ENCODE measurements around the gene ATF6. TPM values are rescaled to one million over a fixed set of nuclear protein-coding genes. Genes with fewer than 3 reads are reported as not detected.

Gene ATF6
- total RNA-seq, 1 donor from 2014 or later, result 22.9 TPM

GRCh38 chr1:161770250-161770649 is 4.1 kb downstream of the ATF6 start:
- DNase-seq (ENCODE audit: extremely low spot score, unreplicated experiment), result no peak
- no peak for TF ChIP-seq CTCF (conservative IDR thresholded peaks at IDR 0.05)
- H3K36me3 Mint-ChIP-seq, result no peaks in the 10 kb centered on the region
- H3K4me3 Mint-ChIP-seq, result no peak overlapping the region
- peaks cover 4% of the 10 kb centered on the region for H3K4me1 Mint-ChIP-seq (ENCODE audit: unreplicated experiment)
- no peaks in the 10 kb centered on the region for H3K27me3 Mint-ChIP-seq
- no peaks in the 10 kb centered on the region for H3K9me3 Mint-ChIP-seq
- no peak overlapping the region for H3K27ac Mint-ChIP-seq

- no peak for TF ChIP-seq CTCF (conservative IDR thresholded peaks at IDR 0.05)
- peaks cover 4% of the 10 kb centered on the region for H3K4me1 Mint-ChIP-seq (ENCODE audit: unreplicated experiment)
- no peaks in the 10 kb centered on the region for H3K36me3 Mint-ChIP-seq
- DNase-seq (ENCODE audit: extremely low spot score, unreplicated experiment), result no peak
- no peaks in the 10 kb centered on the region for H3K27me3 Mint-ChIP-seq
- H3K27ac Mint-ChIP-seq, result no peak overlapping the region
- H3K4me3 Mint-ChIP-seq, result no peak overlapping the region
- H3K9me3 Mint-ChIP-seq, result no peaks in the 10 kb centered on the region
These were observed 5.0 kb downstream of the ATF6 start for GRCh38 chr1:161771161-161771560.

- Mint-ChIP-seq H3K27me3 (no peaks in the 10 kb centered on the region), H3K4me3 (no peak overlapping the region), H3K27ac (no peak overlapping the region), H3K9me3 (no peaks in the 10 kb centered on the region), H3K4me1 (ENCODE audit: unreplicated experiment) (peaks cover 4% of the 10 kb centered on the region), H3K36me3 (no peaks in the 10 kb centered on the region)
- TF ChIP-seq CTCF (conservative IDR thresholded peaks at IDR 0.05), result no peak
- no peak for DNase-seq (ENCODE audit: extremely low spot score, unreplicated experiment)
These were observed 5.9 kb downstream of the ATF6 start for GRCh38 chr1:161771973-161772372.

GRCh38 chr1:161772397-161772796 is 6.3 kb downstream of the ATF6 start:
- no peak for DNase-seq (ENCODE audit: extremely low spot score, unreplicated experiment)
- Mint-ChIP-seq H3K4me1 (ENCODE audit: unreplicated experiment) (peaks cover 4% of the 10 kb centered on the region), H3K27ac (no peak overlapping the region), H3K27me3 (no peaks in the 10 kb centered on the region), H3K36me3 (no peaks in the 10 kb centered on the region), H3K9me3 (no peaks in the 10 kb centered on the region), H3K4me3 (no peak overlapping the region)
- TF ChIP-seq CTCF (conservative IDR thresholded peaks at IDR 0.05), result no peak

- Mint-ChIP-seq H3K4me3 (no peak overlapping the region), H3K4me1 (ENCODE audit: unreplicated experiment) (no peaks in the 10 kb centered on the region), H3K9me3 (no peaks in the 10 kb centered on the region), H3K27me3 (no peaks in the 10 kb centered on the region), H3K36me3 (no peaks in the 10 kb centered on the region), H3K27ac (no peak overlapping the region)
- no peak for TF ChIP-seq CTCF (conservative IDR thresholded peaks at IDR 0.05)
- DNase-seq (ENCODE audit: extremely low spot score, unreplicated experiment), result no peak
These were observed 7.7 kb downstream of the ATF6 start for GRCh38 chr1:161773791-161774190.

- Mint-ChIP-seq H3K4me3 (no peak overlapping the region), H3K9me3 (no peaks in the 10 kb centered on the region), H3K27ac (no peak overlapping the region), H3K36me3 (no peaks in the 10 kb centered on the region), H3K27me3 (no peaks in the 10 kb centered on the region), H3K4me1 (ENCODE audit: unreplicated experiment) (no peaks in the 10 kb centered on the region)
- TF ChIP-seq CTCF (conservative IDR thresholded peaks at IDR 0.05), result no peak
- DNase-seq (ENCODE audit: extremely low spot score, unreplicated experiment), result no peak
These were observed 11.1 kb downstream of the ATF6 start for GRCh38 chr1:161777261-161777660.
